GM10266 (cell line): Measurements from ENCODE around the gene TRAK1.

Source experiments
- DNase-seq: peaks from one replicate; pipeline ENCODE4 v3.0.0; 2012; ENCODE audit errors: extremely low spot score
- TF ChIP-seq, protein P1 (sequence below): IDR thresholded peaks from 2 replicates; pipeline ENCODE4 v1.5.1; 2012; ENCODE audit warnings: mild to moderate bottlenecking, low read depth; ENCODE audit not compliant: control insufficient read depth, insufficient read depth; ENCODE audit errors: missing control alignments

TRAK1 gene

DNA sequence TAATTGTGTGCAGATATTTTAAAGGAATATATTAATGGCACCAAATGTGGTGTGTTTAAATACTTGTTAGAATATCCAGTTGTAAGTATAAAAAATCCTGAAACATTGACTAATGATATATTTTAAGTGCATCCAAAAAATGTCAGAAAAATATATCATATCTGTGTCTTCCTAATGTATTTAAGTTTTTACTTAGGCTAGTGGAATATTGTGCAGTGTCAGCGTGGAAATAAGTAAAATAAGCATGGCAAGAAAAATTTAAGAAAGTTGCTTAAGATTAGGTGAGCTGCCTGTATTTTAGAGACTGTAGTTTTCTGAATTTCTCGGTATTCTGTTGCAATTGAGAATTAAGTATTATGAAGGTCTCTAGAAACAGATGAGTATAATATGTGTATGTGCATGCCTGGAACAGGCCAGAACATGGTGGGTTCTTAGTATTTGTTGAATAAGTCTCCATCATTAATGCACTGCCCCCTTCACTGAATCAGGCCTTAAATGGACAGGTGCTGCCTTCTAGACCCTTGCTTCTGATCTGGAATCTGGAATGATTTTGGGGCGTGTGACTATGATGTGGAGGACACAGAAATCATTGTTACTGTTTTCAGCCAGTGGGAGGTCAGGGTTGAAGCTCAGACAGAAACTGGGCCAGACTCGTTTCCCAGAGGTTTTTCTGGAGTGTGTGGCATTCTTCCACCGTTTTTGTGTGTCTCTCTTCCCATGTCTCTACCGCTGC lies 86.1 kb downstream of the TRAK1 start:
- TF ChIP-seq, protein P1, sequence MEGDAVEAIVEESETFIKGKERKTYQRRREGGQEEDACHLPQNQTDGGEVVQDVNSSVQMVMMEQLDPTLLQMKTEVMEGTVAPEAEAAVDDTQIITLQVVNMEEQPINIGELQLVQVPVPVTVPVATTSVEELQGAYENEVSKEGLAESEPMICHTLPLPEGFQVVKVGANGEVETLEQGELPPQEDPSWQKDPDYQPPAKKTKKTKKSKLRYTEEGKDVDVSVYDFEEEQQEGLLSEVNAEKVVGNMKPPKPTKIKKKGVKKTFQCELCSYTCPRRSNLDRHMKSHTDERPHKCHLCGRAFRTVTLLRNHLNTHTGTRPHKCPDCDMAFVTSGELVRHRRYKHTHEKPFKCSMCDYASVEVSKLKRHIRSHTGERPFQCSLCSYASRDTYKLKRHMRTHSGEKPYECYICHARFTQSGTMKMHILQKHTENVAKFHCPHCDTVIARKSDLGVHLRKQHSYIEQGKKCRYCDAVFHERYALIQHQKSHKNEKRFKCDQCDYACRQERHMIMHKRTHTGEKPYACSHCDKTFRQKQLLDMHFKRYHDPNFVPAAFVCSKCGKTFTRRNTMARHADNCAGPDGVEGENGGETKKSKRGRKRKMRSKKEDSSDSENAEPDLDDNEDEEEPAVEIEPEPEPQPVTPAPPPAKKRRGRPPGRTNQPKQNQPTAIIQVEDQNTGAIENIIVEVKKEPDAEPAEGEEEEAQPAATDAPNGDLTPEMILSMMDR, result no peak

DNA sequence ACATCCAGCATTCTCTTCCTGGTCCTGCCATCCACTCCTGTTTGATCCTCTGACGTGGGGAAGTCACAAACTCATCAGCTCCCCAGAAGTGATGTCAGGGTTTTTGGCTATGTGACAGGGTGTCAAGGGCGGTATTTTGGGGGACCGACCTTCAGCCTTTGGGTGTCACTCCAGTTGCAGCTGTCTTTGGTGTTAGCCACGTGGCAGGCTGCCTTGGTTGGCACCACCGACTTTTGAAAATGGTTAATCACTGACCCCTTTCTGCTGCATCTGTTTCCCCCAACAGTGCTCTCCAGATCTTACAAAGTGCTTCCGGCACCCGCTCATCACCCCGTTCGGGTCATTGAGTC lies 86.6 kb downstream of the TRAK1 start:
- TF ChIP-seq, protein P1, result no peak
- no peak for DNase-seq

More for the DNA sequence above, 86.1 kb downstream of the TRAK1 start:
- no peak for DNase-seq

DNA sequence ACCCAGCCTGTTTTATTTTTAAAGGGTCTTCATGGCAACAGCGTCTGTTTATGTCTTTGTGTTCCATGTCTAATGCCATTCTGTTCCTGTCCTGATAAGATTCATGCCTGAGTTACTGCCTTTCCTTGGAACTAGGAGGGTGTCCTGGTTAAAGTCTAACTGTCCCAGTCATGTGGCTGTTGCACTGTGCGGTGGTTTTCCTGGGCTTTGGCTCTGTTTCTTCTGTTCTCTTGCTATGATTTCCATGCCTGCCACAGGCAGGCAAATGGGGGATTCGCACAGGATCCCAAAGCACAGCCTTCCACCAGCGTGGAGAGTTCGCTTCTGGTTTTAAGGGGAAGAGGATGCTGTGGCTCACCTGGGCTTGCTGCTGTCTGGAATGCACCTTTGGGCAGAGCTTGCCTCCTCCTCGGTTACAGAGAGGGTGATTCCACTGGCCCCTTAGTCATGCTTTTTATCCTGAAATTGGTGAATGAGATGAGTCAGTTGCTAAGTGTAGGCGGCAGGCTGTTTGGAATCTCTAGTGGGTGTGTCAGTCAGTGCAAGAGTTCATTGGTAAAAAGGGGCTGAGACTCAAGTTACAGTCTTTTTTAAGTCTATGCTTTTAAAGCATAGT lies 88.1 kb downstream of the TRAK1 start:
- no peak for DNase-seq
- TF ChIP-seq, protein P1, result no peak

DNA sequence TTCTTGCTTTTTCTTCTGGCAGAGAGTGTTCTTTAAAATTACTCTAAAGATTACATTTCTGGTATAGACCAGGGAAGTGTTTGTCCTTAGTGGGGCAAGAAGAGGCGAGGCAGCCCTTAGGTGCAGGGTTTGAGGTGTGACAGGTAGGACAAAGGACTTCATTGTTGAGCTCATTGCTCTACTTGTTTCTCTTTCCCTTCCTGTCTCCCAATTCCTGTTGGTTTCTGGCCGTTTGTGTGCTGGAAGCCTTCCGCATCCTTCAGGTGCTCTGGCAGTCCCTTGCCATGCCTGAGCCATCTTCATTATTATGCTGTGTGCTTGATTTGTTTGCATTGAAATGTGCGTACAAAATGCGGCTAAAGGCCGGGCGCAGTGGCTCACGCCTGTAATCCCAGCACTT lies 89.7 kb downstream of the TRAK1 start:
- TF ChIP-seq, protein P1, result no peak
- no peak for DNase-seq

DNA sequence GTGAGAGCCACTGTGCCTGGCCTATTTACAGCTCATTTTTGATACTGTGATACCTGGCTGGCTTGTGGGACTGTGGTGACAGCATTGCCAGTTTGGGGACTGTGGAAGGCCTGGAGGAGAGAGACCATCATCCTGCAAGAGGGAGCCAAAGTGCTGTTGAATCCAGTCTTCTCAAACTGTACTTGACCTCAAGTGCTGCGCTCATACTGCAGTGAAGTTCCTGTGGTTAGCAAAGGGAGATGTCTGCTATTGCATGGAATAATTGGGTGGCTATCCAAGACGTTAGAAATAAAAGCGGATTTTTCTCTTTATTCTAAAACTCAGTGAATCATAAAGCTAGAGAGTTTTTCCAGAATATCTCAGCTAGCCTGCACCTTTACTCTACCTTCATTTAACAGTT lies 91.4 kb downstream of the TRAK1 start:
- DNase-seq, result no peak
- TF ChIP-seq, protein P1, result no peak

DNA sequence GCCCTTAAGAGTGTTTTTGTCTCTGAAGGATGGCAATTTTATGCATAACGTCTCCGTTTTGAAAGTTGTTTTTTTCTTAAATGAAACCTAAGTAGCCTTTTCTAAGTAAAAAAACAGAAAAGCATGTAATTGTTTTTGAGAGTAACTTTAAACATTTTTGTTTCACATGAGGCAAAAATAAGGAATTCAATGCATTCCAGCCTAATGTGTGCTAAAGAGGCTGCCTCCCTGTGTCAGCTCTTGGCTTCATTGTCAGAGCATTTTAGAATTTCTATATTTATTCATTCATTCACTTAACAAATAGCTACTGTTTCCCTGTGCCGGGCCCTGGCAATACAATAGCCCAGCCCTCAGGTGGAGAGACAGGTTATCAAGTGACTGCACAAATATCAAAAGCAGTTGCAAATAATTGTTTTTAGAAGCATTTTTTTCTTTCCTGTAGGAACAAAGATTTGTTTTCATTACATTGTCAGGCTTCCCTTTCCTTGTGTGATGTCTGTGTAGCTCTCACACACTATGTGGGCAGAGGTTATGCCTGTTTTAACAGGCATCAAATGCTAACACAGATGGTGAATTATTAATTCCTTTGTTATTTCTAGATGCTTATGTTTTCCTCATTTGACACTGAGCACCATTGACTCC lies 93.0 kb downstream of the TRAK1 start:
- no peak for DNase-seq
- TF ChIP-seq, protein P1, result no peak

DNA sequence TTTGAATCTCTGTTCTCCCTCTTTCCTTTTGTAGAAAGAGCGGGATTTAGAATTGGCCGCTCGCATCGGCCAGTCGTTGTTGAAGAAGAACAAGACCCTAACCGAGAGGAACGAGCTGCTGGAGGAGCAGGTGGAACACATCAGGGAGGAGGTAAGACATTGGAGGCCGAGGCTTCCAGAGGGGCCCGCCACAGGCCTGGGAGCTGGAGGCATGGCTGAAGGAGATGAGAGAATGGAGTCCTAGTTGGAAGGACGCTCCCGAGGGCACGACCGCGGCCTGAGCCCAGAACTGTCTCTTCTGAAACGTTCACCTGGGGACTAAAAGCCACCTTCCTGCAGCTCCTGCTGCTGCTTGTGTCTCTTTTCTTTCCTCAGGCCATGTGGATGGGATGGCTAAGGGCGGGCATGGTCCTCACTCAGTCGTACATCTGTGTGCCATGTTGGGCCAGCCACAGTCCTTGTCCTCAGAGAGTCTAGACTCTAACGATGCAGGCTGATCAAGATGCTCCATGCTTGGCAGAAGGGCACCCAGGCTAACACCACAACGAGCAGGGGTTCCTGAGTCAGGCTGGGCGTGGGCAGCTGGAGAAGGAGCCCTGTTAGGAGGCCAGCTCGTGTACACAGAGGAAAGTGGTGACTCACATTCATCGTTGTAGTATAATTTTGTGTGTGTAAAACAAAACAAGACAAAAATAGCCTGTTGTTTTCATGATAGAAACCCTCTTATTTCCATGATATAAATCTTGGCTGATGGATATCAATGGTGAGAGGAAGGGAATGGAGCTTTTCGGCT lies 93.7 kb downstream of the TRAK1 start:
- DNase-seq, result no peak
- TF ChIP-seq, protein P1, result no peak
